ENCODE data around the gene TTC3.

TTC3 gene

GRCh38 chr21:37119421-37120218 lies 46.6 kb downstream of the TTC3 start:
- Histone ChIP-seq H3K9me3 (ENCODE audit: severe bottlenecking) (no peaks in the 10 kb centered on the region), H3K27ac (ENCODE audit: poor library complexity, severe bottlenecking) (no peak overlapping the region), H3K4me1 (ENCODE audit: insufficient read depth, poor library complexity, severe bottlenecking) (peaks cover 9% of the 10 kb centered on the region), H3K27me3 (ENCODE audit: insufficient read depth, poor library complexity, severe bottlenecking) (no peaks in the 10 kb centered on the region), H3K4me3 (ENCODE audit: severe bottlenecking) (no peak overlapping the region), H3K36me3 (ENCODE audit: low read depth) (peaks cover 47% of the 10 kb centered on the region)
- ATAC-seq (ENCODE audit: low read depth) (no peak), DNase-seq (ENCODE audit: low spot score) (no peak)
- TF ChIP-seq CTCF (IDR thresholded peaks at IDR 0.05; ENCODE audit: poor library complexity, severe bottlenecking): no peak

GRCh38 chr21:37128076-37128475 lies 55.0 kb downstream of the TTC3 start:
- ATAC-seq (ENCODE audit: low read depth) (no peak), DNase-seq (ENCODE audit: low spot score) (no peak)
- Histone ChIP-seq H3K36me3 (ENCODE audit: low read depth) (peaks cover 69% of the 10 kb centered on the region), H3K4me1 (ENCODE audit: insufficient read depth, poor library complexity, severe bottlenecking) (peaks cover 8% of the 10 kb centered on the region), H3K4me3 (ENCODE audit: severe bottlenecking) (no peak overlapping the region), H3K9me3 (ENCODE audit: severe bottlenecking) (no peaks in the 10 kb centered on the region), H3K27ac (ENCODE audit: poor library complexity, severe bottlenecking) (no peak overlapping the region), H3K27me3 (ENCODE audit: insufficient read depth, poor library complexity, severe bottlenecking) (no peaks in the 10 kb centered on the region)
- TF ChIP-seq CTCF (IDR thresholded peaks at IDR 0.05; ENCODE audit: poor library complexity, severe bottlenecking): no peak

- Histone ChIP-seq H3K36me3 (ENCODE audit: low read depth) (peaks cover 82% of the 10 kb centered on the region), H3K27ac (ENCODE audit: poor library complexity, severe bottlenecking) (no peak overlapping the region), H3K27me3 (ENCODE audit: insufficient read depth, poor library complexity, severe bottlenecking) (no peaks in the 10 kb centered on the region), H3K9me3 (ENCODE audit: severe bottlenecking) (no peaks in the 10 kb centered on the region), H3K4me3 (ENCODE audit: severe bottlenecking) (no peak overlapping the region), H3K4me1 (ENCODE audit: insufficient read depth, poor library complexity, severe bottlenecking) (peaks cover 8% of the 10 kb centered on the region)
- TF ChIP-seq CTCF (IDR thresholded peaks at IDR 0.05; ENCODE audit: poor library complexity, severe bottlenecking): no peak
- ATAC-seq (ENCODE audit: low read depth): peak; percentile 95
- DNase-seq (ENCODE audit: low spot score): no peak
Observed at GRCh38 chr21:37130971-37131370, 57.9 kb downstream of the TTC3 start.

GRCh38 chr21:37136261-37136660 lies 63.2 kb downstream of the TTC3 start:
- Histone ChIP-seq H3K9me3 (ENCODE audit: severe bottlenecking) (no peaks in the 10 kb centered on the region), H3K27ac (ENCODE audit: poor library complexity, severe bottlenecking) (no peak overlapping the region), H3K36me3 (ENCODE audit: low read depth) (peaks cover 90% of the 10 kb centered on the region)

More at GRCh38 chr21:37136261-37136660, 63.2 kb downstream of the TTC3 start:
- no peaks in the 10 kb centered on the region for H3K27me3 ChIP-seq (ENCODE audit: insufficient read depth, poor library complexity, severe bottlenecking)
- no peak overlapping the region for H3K4me3 ChIP-seq (ENCODE audit: severe bottlenecking)
- DNase-seq (ENCODE audit: low spot score): no peak
- no peaks in the 10 kb centered on the region for H3K4me1 ChIP-seq (ENCODE audit: insufficient read depth, poor library complexity, severe bottlenecking)
- ATAC-seq (ENCODE audit: low read depth): no peak
- TF ChIP-seq CTCF (IDR thresholded peaks at IDR 0.05; ENCODE audit: poor library complexity, severe bottlenecking): no peak

All from RWPE2 (cell line).